HG03354 (cell line): Measurements from ENCODE around the gene CNRIP1.

ENCODE experiments used
- ATAC-seq: cut with Tn5 transposase; IDR thresholded peaks from one replicate; pipeline ENCODE4 v1.9.1; 2021; ENCODE audit warnings: mild to moderate bottlenecking; ENCODE audit not compliant: unreplicated experiment, poor library complexity, severe bottlenecking

CNRIP1 gene

DNA sequence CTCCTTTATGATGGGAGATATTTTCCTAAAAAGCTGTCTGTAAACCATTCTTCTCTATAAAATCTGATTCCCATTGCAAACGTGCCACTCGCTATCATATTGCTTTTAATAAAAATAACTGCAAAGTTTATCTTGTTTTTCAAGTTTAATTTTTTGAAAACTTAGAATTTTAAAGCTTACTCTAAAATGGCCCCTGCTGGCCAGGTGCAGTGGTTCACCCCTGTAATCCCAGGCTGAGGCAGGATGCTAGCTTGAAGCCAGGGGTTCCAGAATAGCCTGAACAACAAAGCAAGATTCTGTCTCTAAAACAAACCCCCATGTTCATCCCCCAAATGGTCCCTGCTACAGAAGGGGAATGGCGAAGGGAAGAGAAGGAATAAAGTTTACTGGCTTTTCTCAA, 25.6 kb downstream of the CNRIP1 start:
- ATAC-seq = no peak

DNA sequence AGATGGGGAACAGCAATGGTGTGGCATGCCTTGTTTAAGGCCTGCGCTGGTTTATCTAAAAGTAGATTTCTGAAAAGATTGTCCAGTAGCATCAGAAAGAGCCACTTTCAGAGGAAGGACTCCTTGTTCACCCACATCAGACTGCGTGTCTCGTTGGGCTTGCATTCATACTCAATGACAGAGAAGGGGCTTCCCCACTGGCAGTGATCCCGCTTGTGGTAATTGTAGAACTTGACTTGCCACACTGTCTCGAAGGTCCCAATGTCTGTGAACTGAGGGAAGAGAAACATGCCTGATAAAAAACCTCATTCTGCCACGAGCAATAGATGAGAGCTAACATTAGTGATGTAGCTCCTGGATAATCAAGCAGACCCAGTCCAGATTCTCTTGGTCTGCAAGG, 26.0 kb downstream of the CNRIP1 start:
- ATAC-seq = no peak

- ATAC-seq = no peak
These were observed 26.7 kb downstream of the CNRIP1 start for GRCh38 chr2:68293024-68293423.

- peak; percentile 89 for ATAC-seq
These were observed 27.5 kb downstream of the CNRIP1 start for GRCh38 chr2:68292108-68292710.

DNA sequence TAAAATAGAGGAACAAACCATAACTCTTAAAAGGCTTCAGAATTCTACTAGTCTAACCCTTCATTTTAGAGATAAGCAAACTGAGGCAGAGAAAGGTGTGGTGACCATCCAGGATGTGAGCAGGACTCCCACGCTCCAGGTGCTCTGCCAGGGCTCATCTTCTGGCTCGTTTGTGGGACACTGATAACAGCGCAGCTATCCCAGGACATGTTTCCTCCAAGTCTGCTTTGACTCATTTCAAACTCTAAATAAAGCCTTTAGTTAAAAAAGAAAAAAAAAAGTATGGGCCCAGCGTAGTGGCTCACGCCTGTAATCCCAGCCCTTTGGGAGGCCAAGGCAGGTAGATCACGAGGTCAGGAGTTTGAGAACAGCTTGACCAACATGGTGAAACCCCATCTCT, 28.4 kb downstream of the CNRIP1 start:
- ATAC-seq = no peak

- no peak for ATAC-seq
These were observed 28.8 kb downstream of the CNRIP1 start for GRCh38 chr2:68290901-68291300.

DNA sequence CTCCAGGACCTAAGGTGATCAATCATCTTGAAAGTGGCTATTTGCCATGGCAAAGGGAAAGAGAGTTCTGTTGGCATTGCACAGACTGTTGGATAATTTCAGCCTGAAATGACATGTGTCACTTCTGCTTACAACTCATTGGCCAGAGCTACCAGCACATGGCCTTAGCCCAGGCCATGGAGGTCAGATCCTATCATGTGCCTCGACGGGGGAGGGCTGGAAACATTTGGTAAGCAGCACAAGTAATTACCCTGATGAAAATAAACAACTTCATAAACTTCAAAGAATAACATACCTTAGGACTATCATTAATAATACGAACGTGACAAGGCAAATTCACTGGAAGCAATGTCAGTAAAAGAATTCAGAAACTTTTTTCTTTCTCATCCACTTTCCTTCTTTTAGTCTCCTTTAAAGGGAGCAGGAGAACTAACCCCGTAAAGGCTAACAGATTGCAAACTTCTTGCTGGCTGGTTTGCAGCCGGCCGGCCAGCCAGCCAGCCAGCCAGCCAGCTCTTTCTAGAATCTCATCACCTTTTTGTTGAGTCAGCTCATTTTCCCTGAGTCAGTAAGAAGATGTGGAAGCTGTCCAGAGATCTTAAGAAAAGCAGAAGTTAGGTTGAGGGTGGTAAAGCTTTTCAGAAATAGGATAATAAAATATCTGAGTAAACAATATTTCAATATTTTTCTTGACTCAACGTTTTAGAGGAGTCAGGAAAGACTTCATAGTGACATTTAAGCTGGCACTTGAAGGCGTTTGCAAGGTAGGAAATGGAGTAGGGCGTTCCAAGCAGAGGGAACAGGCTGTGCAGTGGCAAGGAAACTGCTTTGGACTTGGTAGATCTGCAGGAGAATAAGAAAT, 31.9 kb downstream of the CNRIP1 start:
- no peak for ATAC-seq

DNA sequence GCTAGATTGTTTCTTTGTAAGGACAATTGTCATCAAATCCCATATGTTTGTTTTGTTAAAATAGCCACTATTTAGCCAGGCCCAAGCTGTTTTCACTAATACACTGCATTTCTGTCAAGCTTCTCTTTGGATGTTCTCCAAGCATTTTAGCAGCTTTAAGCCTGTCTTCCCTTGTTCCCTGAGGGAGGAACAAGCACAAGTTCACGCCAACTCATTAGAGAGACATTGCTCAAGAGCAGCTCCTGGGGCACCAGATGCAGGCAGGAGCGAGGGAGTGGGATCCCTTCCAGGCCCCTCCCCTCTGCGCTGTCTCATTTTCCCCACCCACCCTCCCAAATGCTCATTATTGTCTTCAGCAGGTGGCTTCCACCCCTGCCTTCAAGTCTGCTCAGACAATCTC, 34.9 kb downstream of the CNRIP1 start:
- ATAC-seq = no peak

DNA sequence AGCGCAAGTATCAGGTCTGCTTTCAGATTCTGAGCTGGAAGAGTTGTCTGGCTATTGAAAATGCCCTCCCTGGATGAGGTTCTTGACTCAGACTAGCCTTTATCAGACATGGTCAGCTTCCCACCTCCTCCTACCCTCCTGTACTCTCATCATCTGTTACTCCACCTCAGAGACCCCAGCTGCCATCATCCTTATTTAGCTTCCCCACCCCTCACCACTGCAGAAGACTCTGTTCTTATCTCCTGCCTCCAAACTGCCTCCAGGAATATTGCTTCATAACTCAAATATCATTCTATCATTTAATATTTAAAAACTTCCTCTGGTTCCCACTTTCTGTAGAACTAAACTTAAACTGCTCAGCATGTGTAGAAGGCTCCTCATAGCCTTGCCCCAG, 36.3 kb downstream of the CNRIP1 start:
- no peak for ATAC-seq

- ATAC-seq = no peak
These were observed 36.8 kb downstream of the CNRIP1 start for GRCh38 chr2:68282811-68283418.

- ATAC-seq = no peak
These were observed 39.0 kb downstream of the CNRIP1 start for GRCh38 chr2:68280796-68281195.

DNA sequence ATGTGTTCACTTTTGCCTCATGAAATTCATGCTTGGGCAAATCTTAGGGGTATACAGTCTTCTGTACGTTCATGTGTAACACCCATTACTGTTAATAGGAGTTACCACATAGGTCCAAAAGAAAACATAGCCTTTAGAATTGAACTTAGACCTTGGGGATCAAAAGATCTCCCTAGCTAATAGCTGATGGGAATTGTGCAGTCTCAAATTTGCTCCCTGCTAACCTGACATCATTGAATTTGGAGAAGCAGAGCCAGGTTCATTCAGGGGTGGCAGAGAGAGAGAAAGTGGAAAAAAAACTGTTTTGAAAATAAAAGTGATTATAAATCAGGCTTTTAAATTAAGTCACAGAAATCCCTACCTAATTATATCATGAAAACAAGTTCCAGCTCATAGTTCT, 39.4 kb downstream of the CNRIP1 start:
- no peak for ATAC-seq

- ATAC-seq = no peak
These were observed 40.1 kb downstream of the CNRIP1 start for GRCh38 chr2:68279691-68280090.

DNA sequence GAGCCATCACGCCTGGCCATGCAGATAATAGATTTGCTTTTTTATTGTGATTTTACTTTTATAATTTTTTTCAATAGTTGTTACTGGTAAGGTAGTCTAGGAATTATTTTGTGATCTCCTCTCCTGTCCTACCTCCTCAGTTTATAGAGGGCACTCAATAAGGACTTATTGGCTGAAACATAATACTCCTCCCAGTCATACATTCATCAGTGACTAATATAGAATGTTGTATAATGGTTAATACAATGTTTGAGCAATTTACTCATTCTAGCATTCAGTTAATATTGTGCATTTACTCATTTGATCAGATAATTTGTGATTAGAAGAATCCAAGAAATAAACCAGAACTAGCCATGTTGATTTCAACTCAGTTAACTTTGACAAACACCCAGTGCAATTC, 41.6 kb downstream of the CNRIP1 start:
- ATAC-seq = no peak

DNA sequence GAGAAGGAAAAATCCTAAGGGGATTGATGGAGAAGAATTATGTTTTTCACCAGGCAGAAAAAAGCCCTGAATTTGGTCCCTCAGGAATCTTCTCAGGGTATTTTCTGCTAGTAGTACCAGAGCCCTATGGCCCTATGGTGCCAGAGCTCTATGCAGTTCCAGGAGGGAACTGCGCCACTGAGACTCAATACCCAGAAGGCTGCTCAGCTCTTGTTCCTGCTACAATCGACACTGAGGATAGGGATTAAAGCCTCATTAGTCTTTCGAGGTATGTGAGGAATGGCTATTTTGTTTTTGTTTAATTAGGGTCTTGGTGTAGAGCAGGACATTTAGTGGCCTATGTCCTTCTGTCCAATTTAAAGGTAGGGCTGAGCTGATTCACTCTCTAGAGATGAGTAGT, 45.7 kb downstream of the CNRIP1 start:
- ATAC-seq = no peak

DNA sequence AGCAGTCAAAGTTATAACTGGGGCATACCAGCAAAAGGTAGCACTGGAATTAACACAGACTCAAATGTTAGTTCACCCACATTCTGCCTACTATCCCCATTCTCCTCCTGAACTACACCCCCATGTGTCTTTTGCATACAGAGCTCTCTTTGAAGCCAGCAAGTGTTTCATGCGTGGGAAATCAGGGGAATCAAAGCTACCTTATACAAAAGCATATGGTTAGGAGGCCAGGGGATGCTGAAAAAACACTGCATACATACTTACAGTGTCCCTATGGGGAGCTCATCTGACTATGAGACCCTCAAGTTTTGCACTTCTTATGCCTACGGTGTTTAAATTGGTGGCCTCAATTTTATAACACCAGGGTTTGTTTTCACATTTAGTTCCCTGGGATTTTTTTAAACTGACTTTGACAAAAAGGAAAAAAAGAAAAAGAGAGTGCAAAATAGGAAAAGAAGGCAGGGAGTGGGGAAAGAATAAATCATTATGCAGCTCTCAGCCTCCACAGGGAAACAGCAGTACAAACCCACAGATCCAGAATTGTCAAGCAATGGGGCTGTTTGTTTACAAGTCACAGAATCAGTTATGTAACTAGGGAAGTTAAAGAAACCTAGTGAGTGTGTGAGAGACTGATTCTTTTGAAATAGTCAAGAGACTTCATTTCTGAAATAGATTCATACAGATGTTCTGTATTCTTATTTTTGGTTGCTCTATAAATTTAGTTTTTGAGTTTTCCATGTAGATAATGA, 47.3 kb downstream of the CNRIP1 start:
- no peak for ATAC-seq

DNA sequence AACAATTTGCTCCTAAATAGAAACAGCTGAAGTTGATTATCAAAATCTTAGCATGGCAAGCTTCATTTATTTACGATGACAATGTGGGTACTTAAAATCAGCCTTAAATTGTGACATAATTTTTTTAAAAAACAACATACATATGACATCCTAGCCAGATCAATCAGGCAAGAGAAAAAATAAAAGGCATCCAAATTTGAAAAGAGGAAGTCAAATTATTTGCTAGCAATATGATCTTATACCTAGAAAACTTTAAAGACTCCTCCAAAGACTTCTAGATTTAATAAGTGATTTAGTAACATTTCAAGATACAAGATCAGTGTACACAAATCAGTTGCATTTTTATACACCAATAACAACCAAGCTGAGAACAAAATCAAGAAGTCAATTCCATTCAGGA, 53.1 kb downstream of the CNRIP1 start:
- no peak for ATAC-seq

DNA sequence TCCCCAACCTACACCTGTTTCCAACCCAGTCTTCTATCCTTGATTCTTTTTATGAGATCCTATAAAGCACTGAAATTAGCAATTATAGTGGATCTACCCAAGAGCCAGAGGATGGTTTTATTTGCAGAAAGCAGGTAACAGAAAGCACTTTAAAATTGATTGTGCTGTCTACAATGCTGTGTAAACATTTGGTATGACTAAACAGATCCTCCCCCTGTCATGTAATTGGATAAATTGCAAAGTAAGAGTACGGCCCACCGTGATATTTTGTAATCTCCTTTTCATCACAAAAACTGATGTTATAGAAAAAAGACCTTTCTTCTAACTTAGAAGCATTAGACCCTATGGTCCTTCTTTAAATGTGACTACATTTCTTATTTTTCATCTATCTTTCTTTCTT, 56.1 kb downstream of the CNRIP1 start:
- ATAC-seq = no peak

DNA sequence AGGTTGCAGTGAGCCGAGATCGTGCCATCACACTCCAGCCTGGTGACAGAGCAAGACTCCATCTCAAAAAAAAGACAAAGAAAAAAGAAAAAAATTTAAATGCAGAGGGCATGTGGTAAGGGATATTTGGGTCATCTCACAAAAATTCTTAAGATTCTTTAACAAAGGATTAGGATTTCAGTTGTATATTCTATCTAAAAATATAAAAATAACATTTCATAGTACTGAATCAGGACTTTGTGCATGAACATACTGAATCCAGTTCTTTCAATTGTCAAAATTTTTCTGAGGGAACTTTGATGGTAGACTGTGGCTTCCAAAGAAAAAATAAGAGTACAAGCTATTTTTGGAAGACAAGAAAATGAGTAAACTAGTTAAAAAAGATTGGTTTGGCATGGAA, 60.9 kb downstream of the CNRIP1 start:
- ATAC-seq = no peak

DNA sequence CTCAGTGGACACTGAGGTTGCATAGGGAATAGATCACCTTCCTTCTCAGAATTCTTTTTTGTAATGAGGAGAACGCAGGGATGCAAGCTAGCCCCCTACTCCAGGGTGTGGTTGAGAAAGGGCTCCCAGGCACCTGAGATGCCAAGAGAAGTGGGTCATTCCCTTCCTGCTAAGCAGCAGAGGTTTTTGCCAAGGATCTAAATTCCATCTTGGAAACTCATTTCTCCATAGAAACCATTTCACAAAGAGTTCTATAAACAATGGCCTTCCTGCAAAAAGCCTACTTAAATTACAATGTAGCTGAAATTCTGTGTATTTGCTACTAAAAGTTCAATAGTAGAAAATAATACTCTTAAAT, 63.7 kb downstream of the CNRIP1 start:
- no peak for ATAC-seq
